GM12878 (cell line): ENCODE data around the gene CNTNAP5. TPM values are rescaled to one million over a fixed set of nuclear protein-coding genes. Genes with fewer than 3 reads are reported as not detected.

Source experiments
- ATAC-seq: fragments of 200-7000 bp; cut with Tn5 transposase; 3 replicates; pipeline ENCODE4 v1.9.1; 2020; ENCODE audit warnings: mild to moderate bottlenecking, moderate library complexity
- BruUV-seq: library from RNA; stranded (reverse); fragments of 400-500 nt; replicated peaks from 2 replicates; lab custom pipeline; 2021; lab: Mats Ljungman, UMichigan
- CTCF ChIA-PET: fragments of 300-600 bp; sonication (Branson Sonifier 250); formaldehyde crosslinking; extraction: SDS; loops from one replicate; lab custom pipeline; 2021; ENCODE audit warnings: inconsistent platforms; lab: Yijun Ruan, JAX
- POLR2A ChIA-PET: fragments of 350-600 bp; formaldehyde crosslinking; extraction: SDS; loops from one replicate; lab custom pipeline; 2021; ENCODE audit warnings: inconsistent platforms; lab: Charles Lee
- RAD21 ChIA-PET: fragments of 300-600 bp; sonication (Branson Sonifier 250); formaldehyde crosslinking; loops from one replicate; lab custom pipeline; 2023; ENCODE audit warnings: antibody characterized with exemption; ENCODE audit not compliant: unreplicated experiment; lab: Charles Lee
- SMC1A ChIA-PET: fragments of 300-600 bp; sonication (Branson Sonifier 250); formaldehyde crosslinking; loops from one replicate; lab custom pipeline; 2023; ENCODE audit not compliant: unreplicated experiment, uncharacterized antibody; lab: Charles Lee
- DNase-seq: peaks from one replicate; pipeline ENCODE4 v3.0.0-alpha.2; 2011; ENCODE audit warnings: low read depth, low spot score
- FAIRE-seq: peaks from 3 replicates; lab custom pipeline; 2011; peaks lifted over from hg19 to GRCh38; lab: Jason Lieb, UNC
- H2AFZ ChIP-seq: 2 replicates; pipeline ENCODE4 v1.6.0; 2011; ENCODE audit warnings: low read depth, low read length, control low read depth; ENCODE audit not compliant: control insufficient read depth
- H3K27ac ChIP-seq: 2 replicates; pipeline ENCODE4 v1.5.1; 2011; ENCODE audit warnings: control low read depth; ENCODE audit not compliant: control insufficient read depth, insufficient read depth
- H3K27me3 ChIP-seq, 2 experiments: replicated peaks in 1 of 2; 2 replicates each; pipeline versions ENCODE4 v1.6.0 to v1.6.1; 2011; ENCODE audit warnings: low read length in 1 of 2; ENCODE audit not compliant: control insufficient read depth in 2 of 2, insufficient read depth in 2 of 2
- H3K36me3 ChIP-seq, 2 experiments: 2 replicates each; pipeline ENCODE4 v1.5.1; 2011; ENCODE audit warnings: low read length in 1 of 2; ENCODE audit not compliant: control insufficient read depth in 2 of 2, insufficient read depth in 2 of 2
- H3K4me1 ChIP-seq: 2 replicates; pipeline ENCODE4 v1.6.1; 2011; ENCODE audit warnings: mild to moderate bottlenecking, low read length, moderate library complexity, mixed read lengths; ENCODE audit not compliant: control insufficient read depth, insufficient read depth
- H3K4me2 ChIP-seq: 2 replicates; pipeline ENCODE4 v1.6.0; 2011; ENCODE audit warnings: control low read depth; ENCODE audit not compliant: control insufficient read depth, insufficient read depth
- H3K4me3 ChIP-seq: fragments of 200-600 bp; sonication (generic); 2 replicates; pipeline ENCODE4 v1.5.1; 2016
- H3K79me2 ChIP-seq: 2 replicates; pipeline ENCODE4 v1.6.0; 2011; ENCODE audit warnings: low read length; ENCODE audit not compliant: control insufficient read depth, insufficient read depth
- H3K9ac ChIP-seq: 2 replicates; pipeline ENCODE4 v1.8.0; 2011; ENCODE audit warnings: low read length, control low read depth, mixed read lengths; ENCODE audit not compliant: control insufficient read depth, insufficient read depth
- H3K9me3 ChIP-seq: replicated peaks from 3 replicates; pipeline ENCODE4 v1.5.1; 2011; ENCODE audit warnings: mild to moderate bottlenecking, low read length; ENCODE audit not compliant: control insufficient read depth, insufficient read depth
- H4K20me1 ChIP-seq: 2 replicates; pipeline ENCODE4 v1.6.0; 2011; ENCODE audit not compliant: control insufficient read depth, insufficient read depth
- CBX5 ChIP-seq: sonication (generic); IDR thresholded peaks from 2 replicates; pipeline ENCODE4 v1.6.1; 2016; ENCODE audit warnings: low read depth, moderate library complexity, mild to moderate bottlenecking, inconsistent platforms
- NFIC ChIP-seq: IDR thresholded peaks from 2 replicates; pipeline ENCODE4 v1.6.1; 2012; ENCODE audit warnings: low read depth, mild to moderate bottlenecking, inconsistent platforms, low read length, moderate library complexity
- NFYB ChIP-seq: IDR thresholded peaks from 2 replicates; pipeline ENCODE4 v1.6.1; 2011; ENCODE audit warnings: low read depth, mild to moderate bottlenecking, low read length, improper control_type of control experiment, moderate library complexity; ENCODE audit not compliant: insufficient read depth
- POLR2AphosphoS5 ChIP-seq: IDR thresholded peaks from 2 replicates; pipeline ENCODE4 v1.6.1; 2011; ENCODE audit warnings: mild to moderate bottlenecking, low read length, inconsistent platforms
- SMAD5 ChIP-seq: IDR thresholded peaks from 2 replicates; pipeline ENCODE4 v1.6.1; 2016; ENCODE audit warnings: antibody characterized with exemption, low read depth
- YY1 ChIP-seq: IDR thresholded peaks from 2 replicates; pipeline ENCODE4 v1.6.1; 2011; ENCODE audit warnings: low read depth, mild to moderate bottlenecking, low read length
- ZBTB33 ChIP-seq: fragments of 450-650 bp; IDR thresholded peaks from 2 replicates; pipeline ENCODE4 v1.6.1; 2017; ENCODE audit warnings: mild to moderate bottlenecking
- WGBS: methylation state at CpG from one replicate; pipeline ENCODE4 v1.1.6; 2016; ENCODE audit warnings: low lambda C conversion rate; ENCODE audit not compliant: insufficient replicate concordance, insufficient coverage; ENCODE audit errors: missing lambda C conversion rate; 5-methylcytosine and 5-hydroxymethylcytosine counted together
- in situ Hi-C: fragments of 300-500 bp; cut with MboI; formaldehyde crosslinking; loops from 9 replicates; pipeline ENCODE4 v1.14.3; 2018; ENCODE audit warnings: mixed read lengths
- intact Hi-C: fragments of 100-400 bp; cut with micrococcal nuclease; formaldehyde crosslinking; loops from one replicate; pipeline ENCODE4 v1.14.2; 2022; ENCODE audit not compliant: unreplicated experiment
- polyA plus RNA-seq, 11 experiments: library from polyadenylated mRNA; depleted of rRNA in 4 of 11; unstranded in 6 of 11; stranded (reverse) in 5 of 11; fragments of >200 nt; fragmentation: Nextera tagmentation in 4 of 11; fragmentation: Illumina TruSeq in 1 of 11; extraction: Ambion mirVana in 4 of 11; extraction: Trizol in 1 of 11; gene quantifications; 1 replicate in 1 of 11; 2 replicates in 10 of 11; pipeline versions ENCODE4 v1.2.1 to v1.2.3, GENCODE V29; 2011 to 2016; ENCODE audit warnings: inconsistent platforms in 2 of 11, missing spikeins in 2 of 11, low read depth in 1 of 11
- total RNA-seq, 4 experiments: library from RNA; depleted of rRNA in 3 of 4; stranded (reverse); fragments of >200 nt in 3 of 4; fragmentation: Illumina TruSeq in 1 of 4; extraction: Trizol in 1 of 4; gene quantifications; 2 replicates each; pipeline versions ENCODE4 v1.2.1 to v1.2.3, GENCODE V29; 2013 to 2021

CNTNAP5 gene
- total and polyA plus RNA-seq, 10 of the 15 experiments (the other 5 are each of a cell fraction or from before 2014, with no cell fraction given) = not detected

DNA sequence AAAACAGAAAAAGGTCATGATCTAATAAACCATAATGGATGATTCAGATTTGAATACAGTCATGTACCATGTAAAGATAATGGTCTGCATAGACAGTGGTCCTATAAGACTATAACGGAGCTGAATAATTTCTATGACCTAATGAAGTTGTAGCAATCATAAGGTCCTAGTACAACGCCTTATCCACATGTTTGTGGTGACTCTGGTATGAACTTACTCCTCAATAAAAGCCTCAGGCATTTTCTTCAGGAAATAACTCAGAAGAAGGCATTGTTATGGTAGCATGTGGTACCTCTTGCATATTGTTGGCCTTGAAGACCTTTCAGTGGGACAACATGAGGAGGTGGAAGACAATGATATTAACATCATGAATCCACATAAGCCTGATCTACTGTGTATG lies 883.3 kb downstream of the CNTNAP5 start:
- in situ Hi-C loops = no loop called here
- Histone ChIP-seq H3K27me3 (no peaks in the 10 kb centered on the region), H3K4me1 (no peaks in the 10 kb centered on the region), H2AFZ (no peak overlapping the region), H3K9me3 (no peaks in the 10 kb centered on the region), H3K4me3 (no peak overlapping the region), H3K36me3 (no peaks in the 10 kb centered on the region), H3K9ac (no peak overlapping the region), H4K20me1 (no peaks in the 10 kb centered on the region), H3K4me2 (no peak overlapping the region), H3K79me2 (no peaks in the 10 kb centered on the region), H3K27ac (no peak overlapping the region)
- SMC1A ChIA-PET = interaction anchor here (1.2 to 1.3 kb wide), 2 partner anchors 8 to 20 kb away, joined by 3 to 5 read pairs; no protein-coding TSS in a partner anchor
- 2% methylated on average over 2 of the region's 2 CpGs for WGBS
- TF ChIP-seq SMAD5 = no peak
- no peak for TF ChIP-seq NFYB
- no peak for TF ChIP-seq NFIC
- TF ChIP-seq YY1 = no peak
- TF ChIP-seq POLR2AphosphoS5 = no peak
- TF ChIP-seq ZBTB33 = no peak
- no peak for TF ChIP-seq CBX5
- RAD21 ChIA-PET = no interaction called here
- DNase-seq (no peak), ATAC-seq (no peak), FAIRE-seq (no peak)
- intact Hi-C loops = no loop called here
- no TSS peak for BruUV-seq
- CTCF ChIA-PET = interaction anchor here (1.2 kb wide), 1 partner anchor 608 kb away, joined by 3 read pairs; no protein-coding TSS in a partner anchor
- POLR2A ChIA-PET = no interaction called here
